ACHN (cell line): ENCODE measurements around the gene KRTAP10-9.
"Not testable (repeated sequence)": the region's sequence is repeated elsewhere in the genome, so short reads cannot be mapped to it uniquely, and the experiment has no call there.

ENCODE experiments used
- DNase-seq: peaks from one replicate; pipeline ENCODE4 v3.0.0-alpha.2; 2015
- in situ Hi-C: cut with HindIII; loops from 2 replicates; pipeline ENCODE4 v1.10.0; 2017; ENCODE audit warnings: low sequenced_read_pairs, low pct_ligation_motif_present, low pct_unique_long_range_greater_than_20kb

The KRTAP10-9 gene

DNA sequence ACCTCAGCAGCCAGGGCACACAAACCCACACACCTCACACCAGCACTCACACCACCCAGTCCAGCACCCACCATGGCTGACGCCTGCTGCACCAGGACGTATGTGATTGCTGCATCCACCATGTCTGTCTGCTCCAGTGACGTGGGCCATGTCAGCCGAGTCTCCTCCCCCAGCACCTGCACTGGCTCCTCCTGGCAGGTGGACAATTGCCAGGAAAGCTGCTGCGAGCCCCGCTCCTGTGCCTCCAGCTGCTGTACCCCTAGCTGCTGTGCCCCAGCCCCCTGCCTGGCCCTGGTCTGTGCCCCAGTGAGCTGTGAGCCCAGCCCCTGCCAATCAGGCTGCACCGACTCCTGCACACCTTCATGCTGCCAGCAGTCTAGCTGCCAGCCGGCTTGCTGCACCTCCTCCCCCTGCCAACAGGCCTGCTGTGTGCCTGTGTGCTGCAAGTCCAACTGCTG, 14.8 kb upstream of the KRTAP10-9 start, which contains the start of gene KRTAP10-8:
Gene KRTAP10-8 (plus strand): TSS at position 51 of the 458 bp plus-strand sequence. CDS start 22 bp downstream, at position 73.
- no peak for DNase-seq
- in situ Hi-C loops: no loop called here

DNA sequence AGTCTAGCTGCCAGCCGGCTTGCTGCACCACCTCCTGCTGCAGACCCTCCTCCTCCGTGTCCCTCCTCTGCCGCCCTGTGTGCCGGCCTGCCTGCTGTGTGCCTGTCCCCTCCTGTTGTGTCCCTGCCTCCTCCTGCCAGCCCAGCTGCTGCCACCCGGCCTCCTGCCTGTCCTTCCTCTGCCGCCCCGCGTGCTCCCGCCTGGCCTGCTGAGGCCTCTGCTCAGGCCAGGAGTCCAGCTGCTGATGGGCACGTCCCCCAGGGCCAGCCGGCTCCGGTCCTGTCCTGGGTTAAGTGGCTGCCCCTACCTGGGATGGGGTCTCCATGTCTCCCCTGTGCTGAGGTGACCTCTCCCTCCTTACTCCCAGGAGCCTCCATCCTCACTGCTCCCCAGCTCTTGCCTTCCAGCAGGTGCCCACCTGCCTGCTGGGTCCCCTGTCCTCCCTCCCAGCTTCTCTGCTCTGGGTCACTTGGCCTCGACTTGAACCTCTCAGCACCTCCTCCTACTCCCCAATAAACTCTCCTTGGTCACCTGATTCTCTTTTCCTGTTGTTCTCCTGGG, 14.1 kb upstream of the KRTAP10-9 start:
- in situ Hi-C loops: no loop called here

DNA sequence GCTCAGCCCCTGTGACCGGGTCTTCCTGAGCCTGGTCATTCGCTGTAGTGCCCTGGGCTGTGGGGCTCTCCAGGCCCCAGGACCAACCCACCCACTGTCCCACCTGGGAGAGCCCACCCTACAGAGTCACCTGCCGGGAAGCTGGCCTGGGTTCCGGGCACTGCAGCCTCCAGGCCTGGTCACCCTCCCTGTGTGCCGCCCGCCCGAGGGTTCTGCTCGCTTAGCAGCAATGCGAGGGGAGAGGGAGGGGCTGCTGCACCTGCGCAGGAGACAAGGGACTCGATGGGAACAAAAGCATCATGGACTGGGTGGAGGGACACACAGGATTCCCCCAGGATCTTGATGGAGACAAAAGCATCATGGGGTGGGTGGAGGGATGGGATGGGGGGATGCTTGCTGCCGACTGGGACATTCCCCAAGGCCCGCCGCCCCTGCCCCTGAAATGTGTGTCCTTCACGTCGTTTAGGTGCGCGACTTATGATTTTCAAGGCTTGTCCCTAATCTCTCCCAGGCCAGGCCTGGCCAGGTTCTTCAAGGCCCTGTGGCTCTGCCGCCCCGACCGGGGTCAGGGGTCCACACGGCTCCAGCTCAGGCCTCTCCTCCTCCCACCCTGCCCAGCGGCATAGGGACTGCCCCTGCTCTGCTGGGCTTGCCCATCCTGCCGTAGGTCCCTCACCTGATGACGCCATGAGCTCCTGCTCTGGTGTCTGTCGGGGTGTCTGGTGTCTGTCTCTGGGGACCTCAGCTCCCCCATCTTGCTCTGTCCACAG, 13.3 kb upstream of the KRTAP10-9 start:
- in situ Hi-C loops: no loop called here
- DNase-seq: no peak

More for the DNA sequence above, 14.1 kb upstream of the KRTAP10-9 start:
- DNase-seq: no peak

DNA sequence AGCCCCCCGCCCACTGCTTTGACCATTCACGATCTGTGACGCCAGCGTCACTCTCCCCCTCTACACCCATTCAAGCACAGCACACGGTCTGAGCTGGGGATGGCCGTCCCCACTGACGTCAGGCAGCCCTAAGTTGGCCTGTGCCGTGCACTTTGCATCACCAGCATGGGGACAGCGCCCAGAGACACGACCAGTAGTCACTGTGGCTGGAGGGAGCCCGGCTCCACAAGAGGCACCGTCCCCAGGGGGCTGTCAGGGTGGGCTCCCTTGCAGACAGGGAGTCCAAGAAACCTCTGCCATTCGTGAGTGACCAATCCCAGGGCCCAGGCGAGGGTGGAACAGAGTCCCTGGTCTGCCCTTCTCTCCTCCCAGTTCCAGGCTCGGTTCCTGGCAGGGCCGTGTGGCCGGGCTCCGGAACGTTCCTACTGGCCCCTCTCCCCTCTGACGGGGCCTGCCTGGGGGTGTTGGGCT, 12.7 kb upstream of the KRTAP10-9 start:
- in situ Hi-C loops: no loop called here
- no peak for DNase-seq

DNA sequence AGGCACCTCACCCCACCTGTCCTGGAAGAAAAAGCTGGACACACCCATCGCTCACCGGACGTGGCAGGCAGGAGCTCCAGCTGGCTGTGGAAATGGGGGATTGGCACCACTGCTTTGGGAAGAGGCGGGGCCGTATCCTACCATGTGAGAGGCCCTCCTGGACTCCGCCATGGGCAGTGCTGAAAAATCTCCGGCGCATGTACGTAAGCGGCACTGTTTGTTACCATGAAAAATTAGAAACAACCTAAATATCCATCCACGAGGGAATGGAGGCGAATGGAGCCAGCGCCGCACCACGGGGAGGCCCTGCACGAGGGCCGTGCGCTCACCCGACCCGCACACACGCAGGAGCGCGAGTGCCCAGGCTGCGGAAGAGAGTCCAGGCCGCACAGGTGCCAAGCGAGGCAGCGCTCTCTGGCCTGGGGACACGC, 11.9 kb upstream of the KRTAP10-9 start:
- in situ Hi-C loops: no loop called here
- no peak for DNase-seq

DNA sequence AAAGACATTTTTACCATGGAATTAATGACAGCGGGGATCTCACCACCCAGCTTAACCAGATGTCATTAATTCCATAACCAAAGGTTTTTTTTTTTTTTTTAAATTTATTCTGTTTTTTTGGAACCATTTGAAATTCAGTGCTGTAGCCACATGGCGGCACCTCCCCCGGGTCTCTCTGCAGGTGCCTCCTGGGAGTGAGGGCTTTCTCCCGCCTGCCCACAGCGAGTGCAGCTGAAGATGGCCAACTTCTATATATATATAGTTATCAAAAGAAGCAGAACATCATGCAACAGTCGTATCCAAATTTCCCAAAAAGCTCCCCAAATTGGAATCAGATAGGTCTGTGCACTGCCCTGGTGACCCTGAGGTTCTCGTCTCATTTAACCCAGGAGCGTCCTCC, 11.4 kb upstream of the KRTAP10-9 start:
- no peak for DNase-seq
- in situ Hi-C loops: no loop called here

DNA sequence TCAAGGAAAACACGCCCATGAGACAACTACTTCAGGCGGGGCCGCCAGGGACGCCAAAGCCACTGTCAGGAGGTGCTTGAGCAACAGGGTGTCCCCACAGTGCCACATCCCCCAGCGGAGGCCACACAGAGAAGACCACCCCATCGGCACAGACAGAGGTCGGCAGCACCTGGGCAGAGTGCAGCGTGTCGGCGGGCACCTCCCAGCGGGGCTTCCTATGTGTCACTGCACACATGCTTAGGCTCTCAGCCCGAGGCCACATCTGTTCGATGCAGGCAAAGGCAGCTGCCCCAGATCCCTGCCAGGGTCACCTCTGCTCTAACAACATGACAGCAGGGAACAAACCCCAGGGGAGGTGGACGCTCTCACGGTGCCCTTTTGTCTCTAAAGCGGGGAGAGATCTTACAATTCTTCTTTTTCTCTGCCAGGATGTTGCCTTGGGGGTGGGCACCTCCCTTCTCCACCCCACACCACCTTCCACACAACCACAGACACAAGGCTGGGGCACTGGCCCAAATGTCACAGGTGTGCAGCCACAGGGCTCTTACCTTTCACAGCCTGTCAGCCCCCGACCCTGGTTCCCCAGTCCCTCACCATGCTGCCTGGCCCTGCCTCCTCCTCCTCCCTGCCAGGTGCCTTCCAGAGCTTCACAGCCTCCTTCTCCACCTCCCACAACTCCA, 10.8 kb upstream of the KRTAP10-9 start:
- DNase-seq: no peak
- in situ Hi-C loops: no loop called here

DNA sequence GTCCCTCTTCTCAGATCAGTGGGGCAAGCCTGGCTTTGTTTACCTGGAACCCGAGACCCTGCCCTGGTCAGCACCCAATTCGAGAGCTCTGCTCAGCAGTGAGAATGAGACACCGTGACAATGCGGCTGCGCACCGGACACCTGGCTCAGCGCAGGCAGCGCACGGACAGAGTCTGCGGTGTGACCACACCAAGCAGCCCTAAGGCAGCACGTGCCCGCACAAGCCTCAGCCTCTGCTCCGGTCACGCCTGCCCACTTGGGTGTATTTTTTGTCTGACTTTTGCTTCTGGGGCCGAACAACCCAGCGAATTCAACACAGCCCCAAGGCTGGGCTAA, 10.3 kb upstream of the KRTAP10-9 start:
- in situ Hi-C loops: no loop called here
- no peak for DNase-seq

DNA sequence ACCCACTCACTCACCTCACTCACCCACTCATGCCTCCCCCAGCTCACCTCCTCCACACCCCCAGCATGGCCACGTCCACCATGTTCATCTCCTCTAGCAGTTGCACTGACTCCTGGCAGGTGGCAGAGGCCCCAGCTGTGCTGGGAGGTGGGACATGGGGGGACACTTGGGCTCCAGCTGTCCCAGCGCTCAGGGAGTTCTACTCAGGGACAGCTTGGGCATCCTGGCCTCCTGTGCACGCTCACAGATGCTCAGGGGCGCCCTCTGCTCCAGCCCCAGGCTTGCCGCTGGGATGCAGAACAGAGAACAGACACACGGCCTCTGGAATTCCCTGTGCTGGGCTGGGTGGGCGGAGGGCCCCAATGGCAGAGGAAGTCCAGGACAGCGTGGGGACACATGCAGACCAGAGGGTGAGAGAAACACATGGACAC, 9.8 kb upstream of the KRTAP10-9 start:
- DNase-seq: no peak
- in situ Hi-C loops: no loop called here

DNA sequence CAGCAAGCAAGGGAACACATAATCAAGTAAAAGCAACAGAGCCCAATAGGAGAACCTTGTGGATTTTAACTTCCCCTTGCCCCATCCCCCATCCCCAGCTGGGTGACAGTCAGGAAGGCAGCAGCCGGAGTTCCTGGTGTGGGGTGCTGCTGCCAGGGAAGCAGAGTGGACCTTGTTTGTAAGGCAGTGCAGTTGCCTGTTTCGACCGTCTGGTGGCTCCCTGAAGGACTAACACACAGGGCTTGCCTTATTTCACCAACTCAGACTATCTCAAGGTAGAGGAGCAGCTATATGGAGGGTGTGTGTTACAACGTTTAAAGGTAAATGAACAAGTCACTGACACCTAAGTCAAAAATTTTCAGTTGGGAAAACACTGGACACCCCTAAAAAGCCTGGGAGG, 8.4 kb upstream of the KRTAP10-9 start:
- DNase-seq: no peak
- in situ Hi-C loops: no loop called here

DNA sequence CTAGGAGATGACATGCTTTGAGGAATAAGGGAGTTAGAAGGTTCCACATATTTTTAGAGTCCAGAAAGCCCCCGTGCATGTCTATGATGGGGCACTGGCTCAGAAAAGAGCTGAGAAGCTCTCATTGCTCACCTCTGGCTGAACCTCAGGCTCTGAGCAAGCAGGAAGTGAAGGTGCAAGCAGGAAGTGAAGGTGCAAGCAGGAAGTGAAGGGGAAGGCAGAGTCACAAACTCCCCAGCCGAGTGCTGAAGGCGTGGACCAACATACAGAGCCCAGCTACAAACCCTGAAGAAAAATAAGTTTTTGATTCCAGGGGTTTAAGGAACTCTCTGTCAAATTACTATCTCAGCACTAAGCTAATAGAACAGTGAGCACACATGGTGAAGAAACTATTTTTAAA, 8.0 kb upstream of the KRTAP10-9 start:
- in situ Hi-C loops: no loop called here
- DNase-seq: no peak

DNA sequence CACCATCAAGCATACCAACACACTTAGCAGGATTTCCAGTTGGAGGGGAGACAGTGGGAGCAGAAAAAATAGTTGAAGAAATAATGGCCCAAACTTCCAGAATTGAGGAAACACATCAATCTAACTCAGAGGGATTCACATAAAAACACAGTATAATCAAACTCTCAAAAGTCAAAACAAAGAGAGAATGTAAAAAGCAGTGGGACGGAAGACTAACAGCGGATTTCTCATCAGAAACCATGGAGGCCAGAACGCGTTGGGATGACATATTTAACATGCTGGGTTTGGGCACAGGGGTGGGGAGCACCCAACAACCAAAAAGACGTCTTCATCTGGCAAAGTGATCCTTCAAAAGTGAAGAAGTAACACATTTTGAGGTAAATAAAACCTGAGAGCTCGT, 7.0 kb upstream of the KRTAP10-9 start:
- DNase-seq: no peak
- in situ Hi-C loops: no loop called here

DNA sequence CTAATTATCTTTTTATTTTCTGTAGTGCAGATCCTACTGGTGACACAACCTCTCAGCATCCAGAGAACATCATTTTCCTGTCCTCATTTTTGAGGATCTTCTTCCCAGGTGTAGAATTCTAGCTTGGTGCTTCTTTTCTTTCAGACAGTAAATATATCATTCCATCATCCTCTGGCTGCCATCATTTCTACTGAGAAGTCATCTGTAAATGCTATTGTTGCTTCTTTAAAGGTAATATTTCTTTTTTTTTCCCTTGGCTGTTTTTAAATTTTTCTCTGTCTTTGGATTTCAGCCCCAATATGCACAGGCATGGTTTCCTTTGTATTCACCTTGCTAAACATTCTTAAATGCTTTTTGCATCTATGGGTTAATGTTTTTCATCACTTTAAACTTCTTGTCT, 3.3 kb upstream of the KRTAP10-9 start:
- in situ Hi-C loops: no loop called here
- DNase-seq: no peak

DNA sequence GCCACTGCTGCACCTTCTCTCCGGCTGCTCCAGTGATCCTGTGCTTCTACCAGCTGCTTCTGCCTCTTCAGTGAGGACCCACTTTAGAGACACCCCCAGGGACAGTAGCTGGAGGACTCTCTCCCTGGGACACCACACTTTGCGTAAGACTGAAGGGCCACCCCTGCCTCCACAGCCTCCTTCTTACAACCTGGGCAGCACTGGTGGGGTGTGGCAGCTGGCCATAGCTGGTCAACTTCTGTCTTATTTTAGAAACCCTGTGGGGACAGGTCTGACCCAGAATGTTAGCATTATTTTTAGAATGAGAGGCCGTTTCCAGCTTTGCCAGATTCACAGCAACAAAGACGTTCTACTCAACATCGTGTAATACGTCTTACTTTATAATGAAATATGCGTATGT, 1.1 kb upstream of the KRTAP10-9 start:
- no peak for DNase-seq
- in situ Hi-C loops: no loop called here

DNA sequence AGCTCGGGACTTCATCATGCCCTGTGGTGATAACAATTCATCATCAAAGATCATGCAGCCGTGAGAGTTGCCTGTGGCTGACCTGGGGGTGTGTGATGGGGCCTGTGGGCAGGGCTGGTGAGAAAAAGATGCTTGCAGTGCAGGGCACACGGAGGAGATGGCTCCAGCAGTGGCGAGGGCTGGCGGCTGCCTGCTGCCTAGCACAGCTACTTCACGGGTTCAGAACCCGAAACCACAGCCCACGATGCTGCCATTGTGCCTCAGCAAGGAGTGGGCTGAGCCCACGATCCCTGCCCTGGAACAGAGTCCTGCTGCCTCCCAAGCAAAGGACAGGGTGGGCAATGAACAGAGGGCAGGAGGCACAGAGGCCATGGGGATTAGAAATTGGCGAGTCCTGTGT, 631 bp upstream of the KRTAP10-9 start:
- in situ Hi-C loops: no loop called here
- DNase-seq: no peak

DNA sequence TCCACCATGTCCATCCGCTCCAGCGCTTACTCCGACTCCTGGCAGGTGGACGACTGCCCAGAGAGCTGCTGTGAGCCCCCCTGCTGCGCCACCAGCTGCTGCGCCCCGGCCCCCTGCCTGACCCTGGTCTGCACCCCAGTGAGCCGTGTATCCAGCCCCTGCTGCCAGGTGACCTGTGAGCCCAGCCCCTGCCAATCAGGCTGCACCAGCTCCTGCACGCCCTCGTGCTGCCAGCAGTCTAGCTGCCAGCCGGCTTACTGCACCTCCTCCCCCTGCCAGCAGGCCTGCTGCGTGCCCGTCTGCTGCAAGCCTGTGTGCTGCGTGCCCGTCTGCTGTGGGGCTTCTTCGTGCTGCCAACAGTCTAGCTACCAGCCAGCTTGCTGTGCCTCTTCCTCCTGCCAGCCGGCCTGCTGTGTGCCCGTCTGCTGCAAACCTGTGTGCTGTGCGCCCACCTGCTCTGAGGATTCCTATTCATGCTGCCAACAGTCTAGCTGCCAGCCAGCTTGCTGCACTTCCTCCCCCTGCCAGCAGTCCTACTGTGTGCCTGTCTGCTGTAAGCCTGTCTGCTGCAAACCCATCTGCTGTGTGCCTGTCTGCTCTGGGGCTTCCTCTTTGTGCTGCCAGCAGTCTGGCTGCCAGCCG, 409 bp downstream of the KRTAP10-9 start:
- in situ Hi-C loops, DNase-seq: not testable (repeated sequence)

DNA sequence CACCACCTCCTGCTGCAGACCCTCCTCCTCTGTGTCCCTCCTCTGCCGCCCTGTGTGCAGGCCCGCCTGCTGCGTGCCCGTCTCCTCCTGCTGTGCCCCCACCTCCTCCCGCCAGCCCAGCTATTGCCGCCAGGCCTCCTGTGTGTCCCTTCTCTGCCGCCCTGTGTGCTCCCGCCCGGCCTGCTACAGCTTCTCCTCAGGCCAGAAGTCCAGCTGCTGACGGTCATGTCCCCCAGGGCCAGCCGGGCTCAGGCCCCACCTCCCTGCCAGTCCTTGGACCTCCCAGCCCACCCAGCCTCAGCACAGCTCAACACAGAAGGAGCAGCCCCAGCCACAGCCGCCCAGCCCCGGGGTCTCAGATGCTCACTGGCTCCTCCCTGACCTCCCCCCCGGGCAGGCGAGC, 939 bp downstream of the KRTAP10-9 start:
- in situ Hi-C loops, DNase-seq: not testable (repeated sequence)

DNA sequence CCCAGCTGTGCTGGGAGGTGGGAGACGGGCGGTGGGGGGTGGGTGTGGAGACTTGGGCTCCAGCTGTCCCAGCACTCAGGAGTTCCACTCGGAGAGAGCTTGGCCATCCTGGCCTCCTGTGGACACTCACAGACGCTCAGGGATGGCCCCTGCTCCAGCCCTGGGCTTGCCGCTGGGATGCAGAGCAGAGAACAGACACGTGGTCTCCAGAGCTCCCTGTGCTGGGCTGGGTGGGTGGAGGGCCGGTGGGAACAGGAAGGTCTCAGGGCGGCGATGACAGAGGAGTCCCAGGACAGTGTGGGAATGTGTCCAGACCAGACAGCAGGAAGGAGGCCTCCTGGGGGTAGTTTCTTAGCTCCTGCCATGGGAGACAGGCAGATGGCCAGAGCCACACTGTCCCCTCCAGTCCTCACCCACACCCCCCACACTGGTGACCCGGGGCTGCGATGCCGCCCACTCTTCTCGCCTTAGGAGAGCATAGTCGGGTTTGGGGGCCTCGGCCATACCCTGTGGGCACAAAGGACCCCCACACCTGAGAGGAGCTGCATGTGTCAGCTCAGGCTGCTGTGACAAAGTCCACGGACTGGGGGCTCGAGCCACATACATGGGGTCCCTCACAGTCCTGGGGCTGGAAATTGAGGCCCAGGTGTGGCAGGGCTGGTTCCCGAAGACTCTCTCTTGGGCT, 2.0 kb downstream of the KRTAP10-9 start:
- DNase-seq: no peak
- in situ Hi-C loops: no loop called here

DNA sequence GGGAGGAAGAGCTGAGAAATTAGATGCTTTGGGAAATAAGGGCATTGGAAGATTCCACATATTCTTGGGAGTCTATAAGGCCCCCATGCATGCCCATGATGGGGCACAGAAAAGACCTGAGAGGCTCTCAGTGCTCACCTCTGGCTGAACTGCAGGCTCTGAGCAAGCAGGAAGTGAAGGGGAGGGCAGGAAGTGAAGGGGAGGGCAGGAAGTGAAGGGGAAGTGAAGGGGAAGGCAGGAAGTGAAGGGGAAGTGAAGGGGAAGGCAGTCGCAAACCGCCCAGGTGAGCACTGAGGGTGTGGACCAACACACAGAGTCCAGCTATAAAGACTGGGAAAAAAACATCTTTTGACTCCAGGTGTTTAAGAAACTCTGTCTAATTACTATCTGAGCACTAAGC, 3.5 kb downstream of the KRTAP10-9 start:
- in situ Hi-C loops: no loop called here
- no peak for DNase-seq
